Activated CD8-positive, alpha-beta memory T cell treated with anti-CD3 and anti-CD28 coated beads, Interleukin-2, amount 50 U/mL, for 48 hours (primary cell): ENCODE results near the gene WNK2.

ENCODE experiments used
- DNase-seq: peaks from one replicate; pipeline ENCODE4 v3.0.0-alpha.2; 2020

The WNK2 gene

DNA sequence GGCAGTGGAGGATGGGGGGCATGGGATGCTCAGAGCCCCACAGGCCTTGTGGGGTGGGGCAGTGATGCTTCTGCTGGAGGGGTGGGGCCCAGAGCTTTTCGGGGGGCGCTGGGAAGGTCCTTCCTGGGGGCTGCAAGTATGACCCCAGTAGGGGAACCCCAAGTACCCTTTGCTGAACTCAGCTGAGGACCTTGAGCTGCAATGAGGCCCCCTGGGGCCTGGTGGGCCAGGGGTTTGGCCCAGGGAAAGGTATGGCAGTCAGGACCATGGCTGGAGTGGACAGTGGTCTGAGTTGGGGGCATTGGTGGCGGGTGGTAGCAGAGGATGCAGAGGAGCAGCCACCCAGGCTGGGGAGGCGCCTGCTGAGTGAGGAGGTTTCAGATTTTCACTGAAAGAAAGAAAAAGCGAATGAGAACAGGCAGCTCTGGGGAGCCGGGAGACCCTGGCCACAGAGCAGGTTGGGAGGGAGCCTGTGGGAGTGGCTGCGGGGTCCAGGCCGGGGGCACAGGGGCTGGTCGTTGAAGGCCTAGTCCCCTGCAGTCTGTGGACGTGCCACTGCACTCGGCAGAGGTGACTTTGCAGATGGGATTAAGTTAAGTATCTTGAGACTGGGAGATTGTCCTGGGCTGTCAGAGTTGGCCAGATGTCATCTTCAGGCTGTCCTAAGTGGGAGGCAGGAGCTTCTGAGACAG is 19.2 kb downstream of the WNK2 start:
- DNase-seq, result no peak

DNA sequence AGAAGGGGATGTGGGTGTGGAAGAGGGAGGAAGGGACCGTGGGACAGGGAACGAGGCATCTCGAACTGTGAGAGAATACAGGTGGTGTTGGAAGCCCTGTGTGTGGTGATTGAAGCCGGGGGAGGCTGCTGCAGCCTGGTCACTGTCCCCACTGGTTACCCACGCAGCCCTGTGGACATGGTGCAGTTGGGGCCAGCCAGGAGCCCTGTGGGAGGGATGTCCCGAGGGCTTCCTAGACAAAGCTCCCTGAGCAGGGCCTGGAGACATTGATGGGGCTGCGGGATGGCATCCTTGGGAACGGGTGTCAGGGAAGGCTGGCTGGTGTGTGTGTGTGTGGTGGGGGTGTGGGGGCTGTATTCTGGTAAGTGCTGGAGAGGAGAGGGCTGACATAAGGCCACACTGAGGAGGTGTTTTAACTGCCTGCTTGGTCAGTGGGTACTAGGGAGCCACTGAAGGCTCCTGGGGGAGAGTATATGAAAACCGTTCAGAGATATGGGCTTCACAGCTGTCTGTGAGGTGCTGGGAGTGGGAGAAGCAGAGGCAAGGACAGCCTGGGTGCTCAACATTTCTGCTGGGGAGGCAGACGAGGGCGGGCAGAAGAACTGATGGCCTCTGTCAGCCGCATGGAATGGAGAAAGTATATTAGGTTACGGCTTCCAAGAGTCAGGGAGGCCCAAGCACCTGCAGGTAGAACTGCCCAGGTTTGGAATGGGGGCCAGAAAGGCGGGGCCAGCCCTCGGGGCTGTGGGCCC is 20.0 kb downstream of the WNK2 start:
- DNase-seq, result no peak

DNA sequence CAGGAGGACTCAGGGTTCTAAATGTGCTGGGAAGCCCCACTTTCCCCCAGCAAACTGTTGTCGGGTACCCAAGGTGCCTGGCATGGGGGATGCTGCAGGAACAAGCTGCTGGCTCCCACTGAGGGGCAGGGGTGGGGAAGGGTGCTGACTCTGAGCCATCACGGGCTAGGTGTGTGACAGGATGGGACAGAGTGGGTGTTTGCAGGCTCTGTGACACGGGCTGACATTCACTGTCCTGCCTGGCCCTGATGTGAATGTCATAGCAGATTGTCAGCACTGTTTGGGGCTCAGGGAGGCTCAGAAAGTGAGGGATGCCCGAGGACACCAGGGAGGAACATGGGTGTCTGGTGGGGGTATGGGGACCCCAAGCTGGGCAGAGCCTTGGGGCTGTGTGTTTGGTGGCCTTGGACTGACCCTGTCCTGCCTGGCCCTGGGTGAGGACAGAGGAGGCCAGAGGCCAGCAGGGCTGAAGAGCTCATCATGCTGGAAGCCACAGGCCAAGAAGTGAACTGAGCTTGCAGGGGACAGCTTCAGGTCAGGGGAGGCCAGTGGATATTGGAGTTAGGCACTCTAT is 20.6 kb downstream of the WNK2 start:
- DNase-seq, result no peak

DNA sequence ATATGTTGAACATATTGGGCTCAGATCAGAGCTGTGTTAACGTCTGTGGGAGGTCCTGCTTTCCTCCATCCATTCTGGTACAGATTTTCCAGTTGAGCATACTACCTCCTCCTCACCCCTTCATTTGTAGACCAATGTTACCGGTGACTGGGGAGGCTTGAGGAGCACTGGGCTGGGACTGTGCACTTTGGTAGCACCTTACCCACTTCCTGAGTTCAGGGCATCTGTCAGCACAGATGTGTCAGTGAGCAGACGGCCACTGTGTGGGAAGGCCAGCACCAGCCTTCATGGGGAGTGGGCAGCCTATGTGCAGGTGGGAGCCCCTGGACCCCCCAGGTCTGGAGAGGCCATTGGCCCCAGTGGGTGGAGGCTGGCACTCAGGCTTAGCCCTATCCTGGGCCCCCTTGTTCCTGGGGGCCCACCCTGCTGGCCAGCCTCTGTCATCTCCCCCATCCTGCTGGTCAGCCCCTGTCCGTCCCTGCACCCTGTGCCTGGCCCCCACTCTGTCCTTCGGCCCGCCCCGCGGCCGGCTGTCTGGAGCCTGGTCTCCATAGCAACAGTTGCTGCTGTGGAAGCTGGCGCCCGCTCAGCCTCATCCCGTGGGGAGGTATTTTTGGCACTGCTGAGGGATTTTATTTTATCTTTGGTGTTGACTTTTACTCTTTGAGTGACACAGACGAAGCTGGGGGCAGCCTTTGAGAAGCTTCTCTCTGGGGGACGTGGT is 21.3 kb downstream of the WNK2 start:
- no peak for DNase-seq

DNA sequence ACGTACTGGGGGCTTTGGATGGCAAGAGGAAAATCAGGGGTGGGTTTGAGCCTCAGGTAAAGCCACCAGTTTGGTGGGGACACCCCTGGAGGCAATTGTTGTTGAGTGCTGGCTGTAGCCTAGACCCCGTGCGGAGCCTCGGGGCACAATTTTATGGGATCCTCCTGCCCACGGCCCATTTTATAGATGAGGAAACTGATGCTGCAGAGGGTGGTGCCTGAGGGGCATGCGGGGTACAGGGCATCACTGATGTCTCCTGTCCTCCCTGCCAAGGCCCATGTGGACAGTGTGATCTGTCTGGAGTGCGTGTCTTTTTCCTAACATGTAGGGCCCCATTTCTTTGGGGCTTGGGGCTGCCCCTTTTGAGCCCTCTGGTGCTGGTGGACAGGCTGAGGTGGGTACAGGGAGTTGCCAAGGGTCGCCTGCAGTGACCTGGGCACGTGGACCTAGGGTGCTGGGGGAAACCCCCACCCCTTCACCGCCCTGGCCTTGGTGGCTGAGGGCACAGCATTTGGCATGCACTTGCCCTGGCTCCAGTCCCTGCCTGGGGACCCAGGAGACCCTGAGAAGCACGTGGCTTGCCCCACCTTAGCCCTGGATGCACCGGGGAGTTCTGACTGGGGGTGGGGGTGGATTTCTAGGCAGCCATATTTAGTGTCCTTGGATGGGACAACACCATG is 22.1 kb downstream of the WNK2 start:
- DNase-seq, result no peak

DNA sequence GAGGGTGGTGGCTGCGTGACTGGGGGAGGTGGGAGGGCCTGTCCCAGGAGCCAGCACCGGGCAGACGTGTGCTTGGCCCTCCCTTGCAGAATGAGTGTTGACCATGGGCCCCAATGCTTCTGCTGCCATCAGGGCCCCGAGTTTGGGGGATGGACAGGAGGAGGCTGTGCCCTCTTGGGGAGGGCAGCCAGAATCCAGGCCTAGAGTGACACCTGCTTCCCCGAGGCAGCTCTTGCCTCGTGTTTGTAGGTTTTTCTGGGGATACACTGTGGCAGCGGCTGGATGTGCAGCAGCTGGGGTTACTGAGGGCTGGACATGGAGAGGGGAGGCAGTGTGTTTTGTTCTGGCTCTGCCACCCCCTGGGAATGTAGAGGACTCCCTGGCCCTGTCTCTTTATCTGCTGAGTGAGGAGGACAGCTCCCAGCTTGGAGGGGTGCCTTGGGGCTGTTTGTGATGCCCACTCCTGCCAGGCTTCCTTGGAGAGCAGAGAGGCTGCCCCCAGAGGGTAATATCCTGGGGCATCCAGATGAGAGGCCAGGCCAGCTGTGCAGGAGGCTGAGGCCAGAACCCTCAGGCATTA is 22.7 kb downstream of the WNK2 start:
- no peak for DNase-seq

DNA sequence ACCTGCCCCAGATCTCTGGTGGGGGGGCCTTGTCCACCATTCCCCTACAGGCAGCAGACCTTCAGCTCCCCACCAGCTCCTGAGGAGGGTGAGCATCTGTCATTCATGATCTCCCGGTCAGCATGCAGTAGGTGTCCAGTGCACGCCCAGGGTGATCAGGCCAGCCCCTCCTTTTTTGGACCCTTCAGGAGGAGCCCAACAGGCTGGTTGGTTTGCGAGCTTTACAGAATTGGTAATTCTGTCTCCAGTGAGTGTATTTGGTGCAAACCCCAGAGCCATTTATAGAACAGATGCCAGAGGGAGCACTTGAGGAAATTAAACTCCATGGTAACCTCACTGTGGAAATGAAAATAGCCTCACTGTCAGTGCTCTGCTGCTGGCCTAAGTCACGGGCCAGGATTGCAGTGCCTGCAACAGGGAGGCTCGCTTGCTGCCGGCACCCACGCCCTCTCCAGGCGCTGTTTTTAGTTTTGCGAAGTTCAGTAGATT is 23.4 kb downstream of the WNK2 start:
- DNase-seq, result no peak

DNA sequence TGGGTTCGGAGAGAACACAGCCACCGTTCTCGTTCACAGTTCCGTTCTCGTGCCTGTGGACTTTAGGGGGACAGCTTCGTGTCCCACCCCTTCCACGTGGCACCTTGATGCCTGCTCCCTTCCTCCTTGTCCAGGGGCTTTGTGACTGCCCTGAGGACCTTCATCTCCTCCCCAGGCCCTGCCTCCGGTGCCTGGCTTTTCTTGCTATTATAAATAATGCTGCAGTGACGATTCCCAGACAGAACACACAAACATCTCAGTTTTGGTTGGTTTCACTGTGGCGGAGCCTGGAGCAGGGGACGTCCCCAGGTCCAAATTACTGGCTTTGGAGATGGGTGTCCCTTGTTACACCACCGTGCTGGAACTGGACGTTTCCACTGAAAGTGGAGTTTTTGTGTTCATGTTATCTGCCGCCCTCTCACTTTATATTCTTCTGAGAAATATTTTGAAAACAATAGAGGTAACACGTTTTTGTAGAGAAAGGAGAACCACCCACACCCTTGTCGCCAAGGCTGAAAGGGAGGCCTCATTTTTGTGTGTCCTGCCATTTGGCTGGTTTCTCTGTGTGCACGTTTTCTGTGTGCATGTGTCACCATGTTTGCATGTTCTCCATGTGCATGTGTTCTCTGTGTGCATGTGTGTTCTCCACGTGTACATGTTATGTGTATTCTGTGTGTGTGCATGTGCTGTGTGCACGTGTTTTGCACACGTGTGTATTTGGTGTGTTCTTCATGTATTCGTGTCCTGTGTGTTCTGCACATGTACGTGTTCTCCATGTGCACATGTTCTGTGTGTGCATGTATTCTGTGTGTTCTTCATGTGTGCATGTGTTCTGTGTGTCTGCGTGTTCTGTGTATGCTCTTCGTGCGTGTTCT is 24.2 kb downstream of the WNK2 start:
- DNase-seq, result no peak

DNA sequence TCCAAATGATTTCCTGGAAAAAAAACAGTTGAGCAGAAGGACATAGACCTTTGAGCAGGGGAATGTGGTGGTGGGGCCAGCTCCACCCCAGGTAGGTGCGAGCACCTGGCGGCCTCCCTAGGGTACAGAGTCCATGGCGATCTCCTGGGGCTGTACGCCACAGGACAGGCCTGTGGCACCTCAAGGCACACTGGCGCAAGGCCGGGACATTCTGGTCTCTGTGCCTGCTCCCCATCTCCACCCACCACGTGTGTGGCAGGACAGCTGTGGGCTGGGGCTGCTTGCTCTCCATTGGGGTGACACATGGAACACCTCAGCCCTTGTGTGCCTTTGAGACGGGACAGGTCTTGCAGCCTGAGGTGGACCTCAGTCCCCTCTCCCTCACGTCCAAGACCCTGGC is 25.2 kb downstream of the WNK2 start:
- DNase-seq, result no peak

DNA sequence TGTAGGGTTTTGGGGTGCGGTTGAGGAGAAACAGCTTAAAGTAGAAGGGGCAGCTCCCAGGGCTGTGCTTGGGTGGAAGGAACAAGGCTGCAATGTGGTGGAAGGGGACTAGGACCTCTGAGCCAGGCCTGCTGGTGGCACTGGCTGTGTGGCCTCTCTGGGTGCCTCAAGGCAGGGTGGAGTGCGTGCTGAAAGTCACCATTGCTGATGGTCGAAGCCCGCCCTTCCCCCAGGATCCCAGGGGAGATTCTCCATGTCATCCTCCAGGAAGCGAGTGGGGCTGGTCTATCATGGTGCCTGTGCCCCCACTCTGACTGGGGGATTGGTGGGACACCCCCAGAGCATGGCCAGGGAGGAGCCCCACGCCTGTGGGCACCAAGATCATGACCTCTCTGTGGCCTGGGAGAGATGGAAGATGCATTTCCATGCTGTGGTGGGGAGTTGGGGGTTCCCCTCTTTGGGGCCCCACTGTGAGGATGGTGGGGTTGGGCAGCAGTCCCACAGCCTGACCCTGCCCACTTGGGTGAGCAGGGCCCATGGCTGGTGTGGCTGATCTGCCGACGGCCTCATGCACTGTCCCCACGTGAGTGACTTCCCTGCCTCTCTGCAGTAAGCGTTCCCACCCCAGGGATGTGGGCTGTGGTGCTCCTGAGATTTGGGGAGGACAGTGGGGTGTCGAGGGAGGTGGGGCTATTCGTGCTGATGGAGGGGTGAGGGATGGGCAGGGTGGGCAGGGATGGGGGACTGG is 25.8 kb downstream of the WNK2 start:
- DNase-seq, result no peak

DNA sequence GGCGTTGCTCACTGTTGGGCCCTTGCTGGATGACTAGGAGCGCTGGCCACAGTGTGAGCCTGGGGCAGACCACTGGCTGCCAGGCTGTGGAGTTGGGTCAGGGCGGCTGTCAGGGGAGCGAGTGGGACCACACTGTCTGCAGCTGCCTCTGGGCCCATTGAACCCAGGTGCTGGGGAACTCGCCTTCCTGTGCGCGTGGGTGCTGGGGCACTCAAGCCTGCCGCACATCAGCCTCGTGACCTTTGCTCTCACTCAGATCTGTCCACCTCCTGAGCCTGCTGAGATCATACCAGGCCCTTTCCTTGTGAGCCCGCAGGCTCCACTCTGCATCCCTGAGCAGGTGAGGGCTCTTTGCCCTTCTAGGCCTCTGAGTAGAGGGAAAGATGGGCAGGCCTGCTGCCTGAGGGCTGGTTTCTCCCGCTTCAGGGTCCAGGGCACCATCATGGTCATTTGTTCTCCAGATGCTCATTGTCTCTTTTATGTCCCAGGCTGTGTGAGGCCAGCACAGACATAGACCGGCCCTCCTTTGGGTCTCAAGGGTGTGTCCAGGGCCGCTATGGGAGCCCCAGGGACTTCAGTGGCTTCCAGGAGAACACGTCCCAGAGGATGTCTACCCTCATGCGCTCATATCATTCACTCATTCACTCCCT is 26.5 kb downstream of the WNK2 start:
- DNase-seq, result no peak

DNA sequence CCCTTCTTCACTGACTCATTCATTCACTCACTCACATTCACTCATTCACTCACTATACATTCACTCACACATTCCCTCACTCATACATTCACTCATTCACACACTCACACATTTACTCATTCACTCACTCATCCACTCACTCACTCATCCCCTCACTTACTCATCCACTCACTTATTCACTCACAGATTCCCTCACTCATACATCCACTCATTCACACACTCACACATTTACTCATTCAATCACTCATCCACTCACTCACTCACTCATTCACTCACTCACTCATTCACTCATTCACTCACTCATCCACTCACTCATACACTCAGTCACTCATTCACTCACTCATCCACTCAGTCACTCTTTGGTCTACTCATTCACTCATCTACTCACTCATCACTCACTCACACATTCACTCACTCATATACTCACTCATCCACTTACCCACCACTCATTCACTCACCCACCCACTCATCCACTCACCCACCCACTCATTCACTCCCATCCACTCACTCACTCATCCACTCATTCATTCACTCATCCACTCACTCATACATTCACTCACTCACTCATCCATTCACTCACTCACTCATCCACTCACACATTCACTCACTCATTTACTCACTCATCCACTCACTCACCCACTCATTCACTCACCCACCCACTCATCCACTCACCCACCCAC is 27.2 kb downstream of the WNK2 start:
- no peak for DNase-seq

DNA sequence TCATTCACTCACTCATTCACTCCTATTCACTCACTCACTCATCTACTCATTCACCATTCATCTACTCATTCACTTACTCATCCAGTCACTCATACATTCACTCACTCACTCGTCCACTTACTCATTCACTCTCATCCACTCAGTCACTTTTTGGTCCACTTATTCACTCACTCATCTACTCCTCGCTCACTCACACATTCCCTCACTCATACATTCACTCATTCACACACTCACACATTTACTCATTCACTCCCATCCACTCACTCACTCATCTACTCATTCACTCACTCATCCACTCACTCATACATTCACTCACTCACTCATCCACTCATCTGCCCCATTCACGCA is 27.7 kb downstream of the WNK2 start:
- DNase-seq, result no peak

DNA sequence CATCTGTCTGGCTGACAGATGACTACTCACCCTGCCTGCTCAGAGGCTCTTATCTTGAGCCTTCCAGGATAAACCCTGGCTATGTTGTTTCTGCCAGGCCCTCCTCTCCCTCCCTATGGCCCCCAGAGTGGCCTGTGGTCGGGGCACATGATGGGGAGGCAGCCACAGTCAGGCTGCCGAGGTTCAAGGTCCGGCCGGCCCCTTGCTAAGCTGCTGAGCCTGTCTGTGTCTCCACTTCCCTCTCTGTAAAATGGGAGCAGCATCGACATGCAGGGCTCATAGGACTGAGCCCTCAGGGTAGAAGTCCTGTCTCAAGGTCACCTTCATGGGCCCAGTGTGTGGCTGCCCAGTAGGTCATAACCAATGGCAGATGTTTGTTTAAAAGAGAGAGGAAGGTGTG is 28.5 kb downstream of the WNK2 start:
- DNase-seq, result no peak

DNA sequence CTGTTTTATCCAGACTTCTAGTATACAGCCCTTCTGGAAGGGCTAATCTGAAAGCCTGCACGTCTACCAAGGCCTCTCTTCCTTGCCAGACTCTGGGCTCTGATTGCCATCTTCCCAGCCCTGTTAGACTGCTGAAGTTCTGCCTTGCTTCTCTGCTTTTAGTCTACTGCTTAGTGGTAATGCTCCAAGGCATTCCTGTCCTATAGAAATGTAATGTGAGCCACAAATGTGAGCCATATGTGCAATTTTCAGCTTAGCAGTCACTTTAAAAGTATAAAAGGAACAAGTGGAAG is 32.1 kb downstream of the WNK2 start:
- no peak for DNase-seq

DNA sequence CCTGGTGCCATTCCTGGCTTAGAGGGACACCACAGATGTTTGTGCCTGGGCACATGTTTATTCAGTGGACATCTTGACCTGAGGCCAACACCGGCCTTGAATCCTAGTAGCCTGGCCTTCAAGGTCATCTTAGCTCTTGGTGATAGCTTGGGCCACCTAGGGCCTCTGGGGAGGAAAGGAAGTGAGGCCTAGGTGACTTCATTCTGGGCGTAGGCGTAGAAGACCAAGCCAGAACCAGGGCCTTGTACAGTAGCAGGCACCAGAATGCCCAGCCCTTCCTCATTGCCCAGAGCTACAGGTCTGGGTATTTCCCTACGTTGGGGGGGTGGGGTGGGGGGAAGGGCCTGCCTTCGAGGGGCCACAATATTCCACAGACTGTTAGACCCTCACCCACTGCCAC is 33.8 kb downstream of the WNK2 start:
- no peak for DNase-seq

DNA sequence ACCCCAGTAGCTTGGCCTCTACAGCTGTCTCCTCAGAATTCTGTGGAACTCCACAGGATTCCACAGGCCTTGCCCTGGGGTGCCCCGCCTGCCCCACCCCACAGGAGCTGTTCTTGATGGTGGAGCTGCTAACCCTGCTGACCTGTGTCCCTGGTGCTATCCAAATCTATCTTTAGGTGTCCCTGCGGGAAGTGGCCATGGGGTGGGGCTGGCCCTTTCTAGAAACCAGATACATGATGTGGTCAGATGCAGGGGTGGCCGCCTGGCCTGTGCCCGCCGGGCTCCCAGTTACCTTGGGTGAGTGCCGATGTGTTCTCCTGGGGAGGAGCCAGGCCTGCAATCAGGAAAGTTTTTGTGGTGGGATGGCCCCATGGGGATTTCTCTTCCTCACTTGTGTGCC is 34.2 kb downstream of the WNK2 start:
- DNase-seq, result no peak

DNA sequence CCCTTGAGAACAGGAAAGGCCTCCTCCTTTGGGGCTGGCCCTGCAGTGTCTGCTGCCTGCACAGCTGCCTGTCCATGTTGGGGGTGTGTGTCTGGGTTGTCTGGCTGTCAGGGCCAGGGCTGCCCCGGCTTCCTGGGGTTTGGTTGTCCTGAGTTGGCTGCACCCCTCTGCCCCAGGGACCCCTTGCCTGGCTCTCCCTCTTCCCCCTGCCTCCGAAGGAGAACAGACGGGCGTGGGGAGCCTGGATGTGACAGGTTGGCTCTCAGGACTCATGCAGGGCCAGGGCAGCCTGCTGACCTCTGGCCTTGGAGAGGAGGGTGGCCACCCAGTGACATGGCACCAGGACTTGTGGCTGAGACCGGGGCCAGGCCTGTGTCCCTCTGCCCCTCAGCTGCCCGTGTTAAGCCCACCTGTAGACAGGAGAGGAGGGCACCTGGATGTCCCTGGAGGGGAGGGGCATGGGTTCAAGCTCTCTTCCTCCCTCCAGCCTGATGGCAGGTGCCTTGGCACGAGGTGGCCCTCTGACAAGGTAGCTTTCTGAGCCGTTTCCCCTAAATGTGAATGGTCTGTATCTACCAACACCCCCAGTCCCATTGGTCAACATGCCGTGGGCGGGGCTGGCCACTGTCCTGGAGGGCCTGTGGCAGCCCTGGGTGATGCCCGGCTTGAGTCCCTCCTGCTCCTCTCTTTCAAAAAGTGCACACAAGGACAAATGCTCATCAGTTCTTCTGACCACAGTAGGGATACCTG is 34.9 kb downstream of the WNK2 start:
- DNase-seq, result no peak

DNA sequence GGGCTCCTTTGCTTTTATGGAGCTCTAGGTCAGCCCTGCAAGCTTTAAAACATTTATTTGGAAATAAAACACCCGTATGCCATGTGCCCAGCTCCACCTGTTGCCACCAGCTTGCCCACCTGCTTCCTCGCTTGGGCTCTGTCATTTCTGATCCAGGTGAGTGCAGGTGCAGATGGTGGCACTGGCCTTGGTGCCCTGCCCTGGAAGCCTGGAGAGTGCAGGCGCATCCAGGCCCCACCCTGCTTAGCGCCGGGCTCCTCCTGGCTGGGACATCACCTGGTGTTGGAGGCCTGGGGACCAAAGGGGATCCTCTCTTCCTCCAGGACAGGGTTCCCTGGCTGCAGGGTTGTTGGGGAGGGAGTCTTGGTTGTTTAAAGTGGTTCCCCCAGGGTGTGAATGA is 35.8 kb downstream of the WNK2 start:
- no peak for DNase-seq
